Activated T-cell treated with anti-CD3 and anti-CD28 coated beads, Interleukin-2, amount 50 U/mL, for 72 hours (primary cell): Measurements from ENCODE around the gene ALMS1. TPM values are rescaled to one million over a fixed set of nuclear protein-coding genes. Genes with fewer than 3 reads are reported as not detected.
A peak's percentile ranks its signal among the peaks of the same experiment; 100 is the strongest.
"Not testable (repeated sequence)": the region's sequence is repeated elsewhere in the genome, so short reads cannot be mapped to it uniquely, and the experiment has no call there.

Experiments
- ATAC-seq, 2 donors: fragments of 150-1000 bp; cut with Tn5 transposase; replicated peaks in 1 of 2; 2 replicates each; pipeline ENCODE4 v1.10.0; 2021; ENCODE audit warnings: moderate library complexity in 2 of 2, mild to moderate bottlenecking in 1 of 2
- DNase-seq, 2 donors: peaks; one replicate each; pipeline ENCODE4 v3.0.0; 2021 to 2022; ENCODE audit warnings: mixed read lengths in 1 of 2
- H3K27ac Mint-ChIP-seq: one replicate; pipeline ENCODE4 v1.8.0; 2022; ENCODE audit warnings: mild to moderate bottlenecking, moderate library complexity, mixed read lengths
- H3K27me3 Mint-ChIP-seq: one replicate; pipeline ENCODE4 v1.8.0; 2022; ENCODE audit warnings: low read depth, mixed read lengths
- H3K36me3 Mint-ChIP-seq, 2 donors: one replicate each; pipeline ENCODE4 v1.8.0; 2022; ENCODE audit warnings: mixed read lengths in 2 of 2, mild to moderate bottlenecking in 1 of 2; ENCODE audit not compliant: insufficient read depth in 2 of 2
- H3K4me1 Mint-ChIP-seq: one replicate; pipeline ENCODE4 v1.8.0; 2022; ENCODE audit warnings: low read depth, mixed read lengths
- H3K4me3 Mint-ChIP-seq, 2 donors: one replicate each; pipeline ENCODE4 v1.8.0; 2022; ENCODE audit warnings: mild to moderate bottlenecking in 2 of 2, mixed read lengths in 2 of 2, moderate library complexity in 2 of 2
- H3K9me3 Mint-ChIP-seq, 2 donors: one replicate each; pipeline ENCODE4 v1.8.0; 2022; ENCODE audit warnings: mixed read lengths in 2 of 2
- total RNA-seq, 2 donors: library from RNA; stranded (reverse); gene quantifications; one replicate each; pipeline ENCODE4 v1.2.3, GENCODE V29; 2022

The ALMS1 gene
- total RNA-seq, 2 donors from 2014 or later = 13.0 to 16.5 TPM

DNA sequence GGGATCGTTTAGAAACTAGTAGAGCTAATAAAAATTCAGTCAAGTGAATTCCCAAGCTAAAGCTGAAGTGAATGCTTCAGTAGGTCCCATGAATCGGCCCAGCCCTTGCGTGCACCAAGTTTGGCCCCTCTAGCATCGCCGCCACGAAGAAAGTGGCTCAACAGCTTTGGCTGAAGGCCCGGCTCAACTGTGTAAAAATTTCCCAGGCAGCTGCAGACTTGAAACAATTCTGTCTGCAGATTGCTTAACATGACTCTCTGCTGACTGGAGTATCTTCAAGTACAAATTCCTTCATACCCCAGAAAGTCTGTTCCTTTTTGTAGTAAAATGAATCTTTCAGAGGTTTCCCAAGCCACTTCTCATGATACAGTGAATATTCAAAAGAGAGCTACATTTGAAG lies 32.7 kb downstream of the ALMS1 start:
- peaks cover 0 to 2% of the 10 kb centered on the region in 2 donors for H3K36me3 Mint-ChIP-seq
- H3K4me1 Mint-ChIP-seq = peaks cover 6% of the 10 kb centered on the region
- no peak overlapping the region for H3K4me3 Mint-ChIP-seq
- no peak overlapping the region for H3K27ac Mint-ChIP-seq
- H3K27me3 Mint-ChIP-seq = no peaks in the 10 kb centered on the region
- ATAC-seq = no peak
- DNase-seq = no peak
- H3K9me3 Mint-ChIP-seq = no peaks in the 10 kb centered on the region

- no peaks in the 10 kb centered on the region for H3K4me1 Mint-ChIP-seq
Observed at GRCh38 chr2:73423913-73424312, 38.3 kb downstream of the ALMS1 start.

DNA sequence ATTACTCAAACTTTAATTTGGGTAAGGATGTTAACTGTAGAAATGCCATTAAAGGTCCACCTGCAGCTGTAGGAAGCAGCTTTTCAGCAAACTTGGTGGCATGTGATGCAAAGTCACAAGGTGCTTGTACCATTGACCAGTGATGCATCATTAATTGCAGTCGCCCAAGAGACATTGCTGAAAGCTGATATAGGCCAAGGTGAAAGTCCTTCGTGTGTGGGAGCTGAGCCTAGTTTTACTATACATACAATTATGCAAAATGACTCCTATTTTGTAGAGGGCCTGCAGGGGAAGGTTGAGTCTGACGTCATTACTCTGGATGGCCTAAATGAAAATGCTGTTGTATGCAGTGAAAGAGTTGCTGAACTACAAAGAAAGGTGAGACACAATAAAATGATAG lies 40.5 kb downstream of the ALMS1 start:
- no peaks in the 10 kb centered on the region for H3K9me3 Mint-ChIP-seq
- H3K4me1 Mint-ChIP-seq = no peaks in the 10 kb centered on the region
- ATAC-seq (no peak), DNase-seq (no peak)
- no peak overlapping the region for H3K27ac Mint-ChIP-seq
- peaks cover 2 to 9% of the 10 kb centered on the region in 2 donors for H3K36me3 Mint-ChIP-seq
- H3K27me3 Mint-ChIP-seq = no peaks in the 10 kb centered on the region
- H3K4me3 Mint-ChIP-seq = no peak overlapping the region

More at GRCh38 chr2:73423913-73424312, 38.3 kb downstream of the ALMS1 start:
- Mint-ChIP-seq H3K36me3 (peaks cover 4 to 6% of the 10 kb centered on the region in 2 donors), H3K27ac (no peak overlapping the region), H3K9me3 (no peaks in the 10 kb centered on the region), H3K27me3 (no peaks in the 10 kb centered on the region), H3K4me3 (no peak overlapping the region)
- no peak for DNase-seq
- no peak for ATAC-seq

- Mint-ChIP-seq H3K27me3 (no peaks in the 10 kb centered on the region), H3K36me3 (peaks cover 3 to 7% of the 10 kb centered on the region in 2 donors), H3K27ac (no peak overlapping the region), H3K9me3 (peaks cover 0 to 2% of the 10 kb centered on the region in 2 donors), H3K4me1 (no peaks in the 10 kb centered on the region), H3K4me3 (no peak overlapping the region)
- ATAC-seq (no peak), DNase-seq (no peak)
Observed at GRCh38 chr2:73436019-73436418, 50.4 kb downstream of the ALMS1 start.

- Mint-ChIP-seq H3K4me3 (no peak overlapping the region), H3K27me3 (no peaks in the 10 kb centered on the region), H3K27ac (no peak overlapping the region), H3K9me3 (no peaks in the 10 kb centered on the region), H3K36me3 (peaks cover 6 to 9% of the 10 kb centered on the region in 2 donors), H3K4me1 (no peaks in the 10 kb centered on the region)
- no peak for ATAC-seq
- no peak for DNase-seq
Observed at GRCh38 chr2:73444202-73444601, 58.6 kb downstream of the ALMS1 start.

- Mint-ChIP-seq H3K27ac (no peak overlapping the region), H3K27me3 (no peaks in the 10 kb centered on the region), H3K4me3 (no peak overlapping the region), H3K9me3 (no peaks in the 10 kb centered on the region), H3K36me3 (peaks cover 6 to 10% of the 10 kb centered on the region in 2 donors), H3K4me1 (no peaks in the 10 kb centered on the region)
- DNase-seq (no peak), ATAC-seq (no peak)
Observed at GRCh38 chr2:73448856-73449255, 63.2 kb downstream of the ALMS1 start.

DNA sequence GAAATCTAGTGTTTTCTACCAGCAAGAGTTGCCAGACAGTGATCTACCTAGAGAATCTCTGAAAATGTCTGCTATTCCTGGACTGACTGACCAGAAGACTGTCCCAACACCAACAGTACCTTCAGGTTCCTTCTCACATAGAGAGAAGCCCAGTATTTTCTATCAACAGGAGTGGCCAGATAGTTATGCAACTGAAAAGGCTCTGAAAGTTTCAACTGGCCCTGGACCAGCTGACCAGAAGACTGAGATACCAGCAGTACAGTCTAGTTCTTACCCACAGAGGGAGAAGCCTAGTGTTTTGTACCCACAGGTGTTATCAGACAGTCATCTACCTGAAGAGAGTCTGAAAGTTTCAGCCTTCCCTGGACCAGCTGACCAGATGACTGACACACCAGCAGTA lies 63.8 kb downstream of the ALMS1 start:
- no peak for DNase-seq
- Mint-ChIP-seq H3K27ac (no peak overlapping the region), H3K27me3 (no peaks in the 10 kb centered on the region), H3K36me3 (peaks cover 6 to 10% of the 10 kb centered on the region in 2 donors), H3K4me3 (no peak overlapping the region), H3K4me1 (no peaks in the 10 kb centered on the region), H3K9me3 (no peaks in the 10 kb centered on the region)
- no peak for ATAC-seq

- no peaks in the 10 kb centered on the region for H3K27me3 Mint-ChIP-seq
- peaks cover 6 to 13% of the 10 kb centered on the region in 2 donors for H3K36me3 Mint-ChIP-seq
- no peak overlapping the region for H3K27ac Mint-ChIP-seq
- H3K4me3 Mint-ChIP-seq = no peak overlapping the region
- DNase-seq = no peak
- no peaks in the 10 kb centered on the region for H3K4me1 Mint-ChIP-seq
- H3K9me3 Mint-ChIP-seq = no peaks in the 10 kb centered on the region
- ATAC-seq = no peak
Observed at GRCh38 chr2:73451263-73451972, 65.8 kb downstream of the ALMS1 start.

GRCh38 chr2:73457982-73458381 lies 72.3 kb downstream of the ALMS1 start:
- Mint-ChIP-seq H3K4me1 (no peaks in the 10 kb centered on the region), H3K9me3 (peaks cover 1 to 6% of the 10 kb centered on the region in 2 donors), H3K4me3 (no peak overlapping the region), H3K27me3 (no peaks in the 10 kb centered on the region), H3K27ac (peak overlapping the region; percentile 29), H3K36me3 (peaks cover 9 to 29% of the 10 kb centered on the region in 2 donors)
- no peak for DNase-seq
- ATAC-seq = no peak

DNA sequence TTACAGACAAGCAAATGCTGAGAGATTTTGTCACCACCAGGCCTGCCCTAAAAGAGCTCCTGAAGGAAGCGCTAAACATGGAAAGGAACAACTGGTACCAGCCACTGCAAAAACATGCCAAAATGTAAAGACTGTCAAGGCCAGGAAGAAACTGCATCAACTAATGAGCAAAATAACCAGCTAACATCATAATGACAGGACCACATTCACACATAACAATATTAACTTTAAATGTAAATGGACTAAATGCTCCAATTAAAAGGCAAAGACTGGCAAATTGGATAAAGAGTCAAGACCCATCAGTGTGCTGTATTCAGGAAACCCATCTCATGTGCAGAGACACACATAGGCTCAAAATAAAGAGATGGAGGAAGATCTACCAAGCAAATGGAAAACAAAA lies 76.8 kb downstream of the ALMS1 start:
- H3K4me3 Mint-ChIP-seq, H3K4me1 Mint-ChIP-seq, H3K9me3 Mint-ChIP-seq, H3K27me3 Mint-ChIP-seq, DNase-seq, H3K27ac Mint-ChIP-seq, ATAC-seq: not testable (repeated sequence)
- peaks cover 9 to 26% of the 10 kb centered on the region in 2 donors for H3K36me3 Mint-ChIP-seq

- H3K4me3 Mint-ChIP-seq = no peak overlapping the region
- H3K27ac Mint-ChIP-seq = no peak overlapping the region
- no peaks in the 10 kb centered on the region for H3K36me3 Mint-ChIP-seq
Observed at GRCh38 chr2:73468376-73468775, 82.7 kb downstream of the ALMS1 start.

GRCh38 chr2:73483874-73484273 lies 98.2 kb downstream of the ALMS1 start:
- H3K4me3 Mint-ChIP-seq, H3K9me3 Mint-ChIP-seq, ATAC-seq, H3K27ac Mint-ChIP-seq, DNase-seq, H3K27me3 Mint-ChIP-seq, H3K4me1 Mint-ChIP-seq: not testable (repeated sequence)
- H3K36me3 Mint-ChIP-seq = peaks cover 8 to 17% of the 10 kb centered on the region in 2 donors

More at GRCh38 chr2:73468376-73468775, 82.7 kb downstream of the ALMS1 start:
- H3K4me1 Mint-ChIP-seq = no peaks in the 10 kb centered on the region
- peaks cover 0 to 3% of the 10 kb centered on the region in 2 donors for H3K9me3 Mint-ChIP-seq
- no peaks in the 10 kb centered on the region for H3K27me3 Mint-ChIP-seq
- DNase-seq = no peak
- no peak for ATAC-seq

GRCh38 chr2:73487112-73487657 lies 101.5 kb downstream of the ALMS1 start:
- peaks cover 8 to 14% of the 10 kb centered on the region in 2 donors for H3K36me3 Mint-ChIP-seq
- no peak overlapping the region for H3K27ac Mint-ChIP-seq
- no peaks in the 10 kb centered on the region for H3K27me3 Mint-ChIP-seq
- H3K9me3 Mint-ChIP-seq = no peaks in the 10 kb centered on the region
- DNase-seq (no peak), ATAC-seq (no peak)
- peaks cover 7% of the 10 kb centered on the region for H3K4me1 Mint-ChIP-seq
- no peak overlapping the region for H3K4me3 Mint-ChIP-seq

- no peak overlapping the region for H3K4me3 Mint-ChIP-seq
- no peaks in the 10 kb centered on the region for H3K9me3 Mint-ChIP-seq
- no peak for DNase-seq
- H3K27ac Mint-ChIP-seq = no peak overlapping the region
- no peaks in the 10 kb centered on the region for H3K27me3 Mint-ChIP-seq
- ATAC-seq = no peak
- peaks cover 8 to 14% of the 10 kb centered on the region in 2 donors for H3K36me3 Mint-ChIP-seq
- H3K4me1 Mint-ChIP-seq = peaks cover 7% of the 10 kb centered on the region
Observed at GRCh38 chr2:73488079-73488478, 102.4 kb downstream of the ALMS1 start.
